Bronchial epithelial cell (primary cell): ENCODE measurements around the gene TPST1. TPM values are rescaled to one million over a fixed set of nuclear protein-coding genes. Genes with fewer than 3 reads are reported as not detected.
"Not testable (repeated sequence)": the region's sequence is repeated elsewhere in the genome, so short reads cannot be mapped to it uniquely, and the experiment has no call there.

Experiments used
- DNase-seq: peaks from one replicate; pipeline ENCODE4 v3.0.0-alpha.2; 2010; ENCODE audit warnings: low read depth
- FAIRE-seq: peaks from 2 replicates; lab custom pipeline; 2011; peaks lifted over from hg19 to GRCh38; lab: Jason Lieb, UNC
- H3K27me3 ChIP-seq: 2 replicates; pipeline ENCODE4 v1.5.1; 2011; ENCODE audit warnings: low read length; ENCODE audit not compliant: control insufficient read depth, insufficient read depth
- H3K36me3 ChIP-seq: 2 replicates; pipeline ENCODE4 v1.5.1; 2011; ENCODE audit warnings: low read length; ENCODE audit not compliant: control insufficient read depth, insufficient read depth
- H3K4me3 ChIP-seq: 2 replicates; pipeline ENCODE4 v1.5.1; 2011; ENCODE audit warnings: mild to moderate bottlenecking, low read depth, low read length, control low read depth
- CTCF ChIP-seq: IDR thresholded peaks from 2 replicates; pipeline ENCODE4 v1.5.1; 2011; ENCODE audit warnings: mild to moderate bottlenecking, moderate library complexity, low read length, control low read depth, inconsistent platforms; ENCODE audit not compliant: insufficient read depth, severe bottlenecking
- total RNA-seq: library from RNA; depleted of rRNA; stranded (reverse); fragments of >200 nt; gene quantifications from 2 replicates; pipeline ENCODE4 v1.2.1, GENCODE V29; 2014

The TPST1 gene
- total RNA-seq, 1 donor from 2014 or later = 24.7 TPM

- FAIRE-seq = no peak
- TF ChIP-seq CTCF = no peak
- no peak for DNase-seq
- no peaks in the 10 kb centered on the region for H3K27me3 ChIP-seq
- no peaks in the 10 kb centered on the region for H3K36me3 ChIP-seq
- no peak overlapping the region for H3K4me3 ChIP-seq
Observed at GRCh38 chr7:66371096-66371824, 166.1 kb downstream of the TPST1 start.

GRCh38 chr7:66374141-66374840 lies 169.2 kb downstream of the TPST1 start:
- not testable (repeated sequence) for H3K36me3 ChIP-seq, H3K27me3 ChIP-seq, DNase-seq, H3K4me3 ChIP-seq, FAIRE-seq

- TF ChIP-seq CTCF = no peak
- Histone ChIP-seq H3K27me3 (no peaks in the 10 kb centered on the region), H3K4me3 (no peak overlapping the region), H3K36me3 (peaks cover 2% of the 10 kb centered on the region)
- FAIRE-seq (no peak), DNase-seq (no peak)
Observed at GRCh38 chr7:66376264-66376945, 171.3 kb downstream of the TPST1 start.

GRCh38 chr7:66377045-66377444 lies 171.9 kb downstream of the TPST1 start:
- no peak for DNase-seq
- Histone ChIP-seq H3K36me3 (peaks cover 2% of the 10 kb centered on the region), H3K4me3 (no peak overlapping the region), H3K27me3 (no peaks in the 10 kb centered on the region)
- no peak for FAIRE-seq
- TF ChIP-seq CTCF = no peak

- DNase-seq (no peak), FAIRE-seq (no peak)
- no peak for TF ChIP-seq CTCF
- Histone ChIP-seq H3K27me3 (no peaks in the 10 kb centered on the region), H3K4me3 (no peak overlapping the region), H3K36me3 (peaks cover 2% of the 10 kb centered on the region)
Observed at GRCh38 chr7:66377714-66378113, 172.6 kb downstream of the TPST1 start.

GRCh38 chr7:66379542-66380160 lies 174.5 kb downstream of the TPST1 start:
- peak; percentile 86 for DNase-seq

More at GRCh38 chr7:66379542-66380160, 174.5 kb downstream of the TPST1 start:
- peaks cover 2% of the 10 kb centered on the region for H3K36me3 ChIP-seq
- FAIRE-seq = no peak
- no peaks in the 10 kb centered on the region for H3K27me3 ChIP-seq
- TF ChIP-seq CTCF = no peak
- no peak overlapping the region for H3K4me3 ChIP-seq
